ENCODE data around the gene ATP8A2. TPM values are rescaled to one million over a fixed set of nuclear protein-coding genes. Genes with fewer than 3 reads are reported as not detected.

The ATP8A2 gene
- polyA plus RNA-seq, 3 donors = 0.10 to 0.14 (median 0.11) TPM

DNA sequence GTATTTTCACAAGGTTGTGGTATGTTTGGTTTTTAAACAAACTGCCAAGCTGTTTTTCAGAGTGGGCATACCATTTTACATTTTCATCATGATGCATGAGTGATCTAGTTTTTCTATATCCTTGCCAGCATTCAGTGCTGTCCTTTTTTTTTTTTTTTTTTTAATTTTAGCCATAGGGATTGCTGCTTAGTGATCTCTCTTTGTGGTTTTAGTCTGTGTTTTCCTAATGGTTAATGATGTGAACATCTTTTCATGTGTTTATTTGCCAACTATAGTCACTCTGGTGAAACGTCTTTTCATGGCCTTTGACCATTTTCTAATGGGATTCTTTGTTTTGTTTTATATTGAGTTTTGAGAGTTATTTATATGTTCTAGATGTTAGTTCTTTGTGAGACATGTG is 620.3 kb downstream of the ATP8A2 start:
- WGBS, 3 donors = 54 to 61% (median 55%) methylated on average over 1 of the region's 1 CpG
- no peak overlapping the region for H3K27ac ChIP-seq (ENCODE audit: low read depth, low read length)

DNA sequence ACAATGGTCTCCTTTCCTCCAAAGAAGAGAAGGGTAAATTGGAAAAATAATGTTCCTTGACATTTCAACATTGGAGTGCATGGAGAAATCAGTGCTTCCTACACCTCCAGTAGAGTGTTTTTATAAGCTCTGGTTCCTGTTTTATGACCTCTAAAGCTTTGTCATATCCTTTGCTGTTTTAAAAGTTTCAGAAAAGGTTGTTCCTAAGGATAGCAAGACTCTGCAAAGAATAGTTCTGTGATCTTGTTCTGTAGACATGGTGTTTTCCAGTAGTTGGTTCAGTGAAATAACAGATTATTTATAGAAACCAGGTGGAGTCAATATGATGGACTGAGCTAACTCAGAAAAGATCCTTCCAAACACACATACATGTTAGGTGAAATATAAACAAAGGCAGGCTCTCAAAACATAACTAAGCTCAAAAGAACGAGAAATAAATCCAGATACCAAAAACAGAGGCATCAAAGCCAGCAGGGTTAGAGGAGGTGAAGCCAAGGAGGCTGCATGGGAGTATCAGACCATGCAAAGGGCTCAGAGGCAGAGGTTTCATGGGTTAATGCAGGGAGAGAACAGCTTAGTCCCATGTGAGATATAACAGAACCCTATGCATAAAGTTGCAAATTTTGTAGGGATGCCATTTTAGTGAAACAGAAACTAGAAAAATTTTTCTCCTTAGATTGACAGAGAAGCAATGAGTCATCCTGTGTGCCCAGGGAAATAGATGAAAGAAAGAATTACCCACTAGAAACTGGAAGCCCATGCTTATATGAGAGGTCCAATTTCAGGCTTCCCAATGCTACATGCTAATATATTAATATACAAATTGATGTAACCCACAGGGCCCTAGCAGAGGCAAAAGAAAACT is 635.7 kb downstream of the ATP8A2 start:
- WGBS, 3 donors = 38 to 54% (median 45%) methylated on average over 1 of the region's 1 CpG
- H3K27ac ChIP-seq (ENCODE audit: low read depth, low read length) = no peak overlapping the region

DNA sequence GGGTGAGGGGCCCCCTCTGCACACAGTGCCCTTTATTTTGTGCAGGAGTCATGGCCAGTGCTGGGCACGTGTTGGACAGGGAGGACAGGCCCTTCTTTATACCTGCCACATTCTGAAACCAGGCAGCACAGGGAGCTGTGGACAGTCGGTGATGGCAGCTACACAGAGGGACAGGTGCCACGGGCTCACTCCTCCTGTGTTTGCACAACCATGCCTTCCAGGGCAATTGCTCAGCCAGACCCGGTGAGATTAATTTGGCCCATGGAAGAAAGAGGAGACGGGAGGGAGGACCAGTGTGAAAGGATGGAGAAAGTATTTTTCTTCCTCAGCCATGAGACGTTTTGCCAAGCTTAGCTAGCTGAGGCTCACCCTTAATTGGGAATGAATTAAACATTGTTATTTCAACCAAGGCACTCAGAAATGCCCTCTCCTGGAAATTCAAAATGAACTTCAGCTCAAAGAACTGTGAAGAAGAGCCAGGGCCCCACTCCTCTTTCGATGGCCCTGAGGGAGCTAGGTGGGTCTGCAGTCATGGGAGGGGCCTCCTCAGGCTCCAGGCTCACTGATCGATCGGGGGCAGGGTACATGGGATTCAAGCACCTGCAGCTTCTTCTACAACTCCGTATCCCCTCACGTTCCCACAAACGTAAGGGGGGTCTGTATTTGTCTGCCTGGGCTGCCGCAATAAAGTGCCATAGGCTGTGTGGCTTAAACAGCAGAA is 638.9 kb downstream of the ATP8A2 start:
- no peak overlapping the region for H3K27ac ChIP-seq (ENCODE audit: low read depth, low read length)
- 38 to 86% (median 81%) methylated on average over 13 of the region's 13 CpGs for WGBS, 3 donors

- no peak overlapping the region for H3K27ac ChIP-seq (ENCODE audit: low read depth, low read length)
- WGBS, 3 donors = 65 to 91% (median 89%) methylated on average over 4 of the region's 4 CpGs
Measured at GRCh38 chr13:26011208-26011573, 639.4 kb downstream of the ATP8A2 start.

DNA sequence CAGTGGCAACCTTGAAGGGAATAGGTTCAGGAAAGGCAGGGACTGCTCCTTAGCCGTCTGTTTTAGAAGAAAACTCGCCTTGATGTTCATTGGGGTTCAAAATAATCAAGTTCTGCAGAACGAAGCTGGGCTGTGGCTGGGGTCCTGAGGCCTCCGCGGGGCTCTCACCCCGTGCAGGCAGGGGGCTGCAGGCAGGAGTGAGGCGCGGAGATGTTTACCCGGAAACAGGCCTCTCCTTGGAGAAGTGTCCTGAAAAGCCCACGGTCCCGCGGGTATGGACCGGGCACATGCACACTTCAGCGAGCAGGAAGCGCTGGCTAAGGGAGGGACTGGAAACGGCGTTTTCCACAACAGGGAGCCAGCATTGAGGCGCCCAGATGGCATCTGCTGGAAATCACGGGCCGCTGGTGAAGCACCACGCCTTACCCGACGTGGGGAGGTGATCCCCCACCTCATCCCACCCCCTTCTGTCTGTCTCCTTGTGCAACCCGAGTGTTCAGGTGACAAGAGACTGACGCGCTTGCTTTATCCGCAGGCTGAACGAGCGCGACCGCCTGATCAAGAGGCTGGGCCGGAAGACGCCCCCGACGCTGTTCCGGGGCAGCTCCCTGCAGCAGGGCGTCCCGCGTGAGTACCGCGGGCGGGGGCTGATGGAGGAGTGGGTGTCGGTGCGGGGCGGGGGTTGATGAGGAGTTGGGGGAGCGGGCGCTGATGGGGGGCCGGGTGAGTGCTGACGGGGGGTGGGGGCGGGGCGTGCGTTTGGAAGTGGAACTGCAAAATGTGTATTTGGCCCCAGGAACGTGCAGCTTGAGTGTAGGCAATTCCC is 640.4 kb downstream of the ATP8A2 start:
- H3K27ac ChIP-seq (ENCODE audit: low read depth, low read length) = no peak overlapping the region
- 18 to 44% (median 18%) methylated on average over 53 of the region's 53 CpGs for WGBS, 3 donors

DNA sequence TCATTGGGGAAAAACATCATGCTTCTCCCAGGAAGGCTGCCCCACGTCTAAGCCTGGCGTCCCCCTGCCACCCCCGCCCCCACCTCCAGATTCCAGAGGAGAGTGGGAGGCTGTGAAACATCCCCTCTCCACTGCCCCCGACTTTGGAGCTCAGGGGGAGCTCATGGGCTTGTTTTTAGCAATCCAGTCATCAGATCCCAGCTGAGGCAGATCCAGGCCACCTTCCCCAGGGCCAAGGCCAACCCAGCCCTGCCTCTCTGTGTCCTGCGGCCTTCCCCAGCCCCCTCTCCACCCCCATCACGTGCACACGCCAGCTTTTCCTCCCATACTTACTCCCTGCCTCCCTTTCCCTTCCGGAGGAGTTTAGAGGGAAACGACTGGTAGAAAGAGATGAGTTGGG is 641.2 kb downstream of the ATP8A2 start:
- H3K27ac ChIP-seq (ENCODE audit: low read depth, low read length) = no peak overlapping the region
- WGBS, 3 donors = 61 to 70% (median 67%) methylated on average over 9 of the region's 9 CpGs

DNA sequence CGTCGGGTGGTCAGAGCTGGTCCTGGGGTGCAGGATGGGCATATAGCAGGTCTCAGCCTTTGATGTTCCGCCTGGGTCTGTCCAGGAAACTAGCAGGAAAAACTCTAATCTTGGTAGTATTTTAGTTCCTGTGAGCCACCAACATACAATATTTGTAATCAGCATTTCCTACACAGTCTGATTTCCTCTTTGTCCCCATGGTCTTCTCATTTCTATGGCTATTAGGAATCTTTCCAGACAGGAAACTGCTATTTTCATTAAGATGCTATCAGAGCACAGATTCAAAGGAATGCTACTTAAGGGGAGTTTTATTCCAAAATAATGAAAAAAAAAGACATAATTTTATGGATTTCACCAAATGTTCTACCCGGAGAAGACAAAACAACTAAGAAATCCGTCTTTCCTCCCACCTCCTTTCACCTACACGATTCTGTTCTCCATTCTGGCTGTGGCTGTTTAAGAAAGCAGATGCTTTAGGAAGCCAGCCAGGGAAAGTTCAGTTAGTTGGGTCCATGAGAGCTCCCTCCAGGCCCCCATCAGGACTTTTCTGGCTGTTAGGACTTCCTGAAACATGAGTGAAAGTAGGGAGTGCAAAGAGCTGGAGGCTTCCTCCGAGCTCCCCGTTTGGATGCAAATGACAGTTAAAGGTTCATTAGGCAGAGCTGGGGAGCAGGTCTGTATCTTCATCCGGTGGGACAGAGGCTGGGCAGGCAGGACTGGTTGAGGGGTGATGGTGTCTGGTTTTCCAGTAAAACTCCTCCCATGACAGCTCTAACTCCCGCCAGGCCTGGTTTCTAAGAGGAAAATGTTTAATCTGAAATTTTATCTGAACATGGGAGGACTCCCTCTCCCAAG is 643.7 kb downstream of the ATP8A2 start:
- 60 to 72% (median 65%) methylated on average over 10 of the region's 10 CpGs for WGBS, 3 donors
- H3K27ac ChIP-seq (ENCODE audit: low read depth, low read length) = no peak overlapping the region

DNA sequence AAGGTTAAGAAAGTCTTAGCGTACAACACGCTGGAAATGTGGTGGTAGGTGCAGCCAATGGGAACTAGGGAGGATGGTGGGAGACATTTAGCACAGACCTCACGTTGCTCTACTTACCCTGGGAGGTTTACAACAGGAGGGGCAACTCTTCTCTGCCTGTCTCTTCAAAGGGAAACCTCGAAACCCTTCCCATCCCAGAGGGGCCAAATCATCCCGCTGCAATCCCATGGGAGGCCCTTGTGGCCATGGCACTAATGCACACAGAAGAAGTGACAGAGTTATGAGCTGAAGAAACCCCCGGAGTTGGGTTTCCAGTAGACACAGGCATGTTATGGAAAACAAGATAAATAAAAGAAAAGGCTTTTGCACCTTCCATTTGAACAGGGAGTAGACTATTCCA is 644.4 kb downstream of the ATP8A2 start:
- 83 to 93% (median 86%) methylated on average over 6 of the region's 6 CpGs for WGBS, 3 donors
- no peak overlapping the region for H3K27ac ChIP-seq (ENCODE audit: low read depth, low read length)

GRCh38 chr13:26017196-26017921 is 645.6 kb downstream of the ATP8A2 start:
- H3K27ac ChIP-seq (ENCODE audit: low read depth, low read length) = no peak overlapping the region
- 55 to 74% (median 60%) methylated on average over 9 of the region's 9 CpGs for WGBS, 3 donors

DNA sequence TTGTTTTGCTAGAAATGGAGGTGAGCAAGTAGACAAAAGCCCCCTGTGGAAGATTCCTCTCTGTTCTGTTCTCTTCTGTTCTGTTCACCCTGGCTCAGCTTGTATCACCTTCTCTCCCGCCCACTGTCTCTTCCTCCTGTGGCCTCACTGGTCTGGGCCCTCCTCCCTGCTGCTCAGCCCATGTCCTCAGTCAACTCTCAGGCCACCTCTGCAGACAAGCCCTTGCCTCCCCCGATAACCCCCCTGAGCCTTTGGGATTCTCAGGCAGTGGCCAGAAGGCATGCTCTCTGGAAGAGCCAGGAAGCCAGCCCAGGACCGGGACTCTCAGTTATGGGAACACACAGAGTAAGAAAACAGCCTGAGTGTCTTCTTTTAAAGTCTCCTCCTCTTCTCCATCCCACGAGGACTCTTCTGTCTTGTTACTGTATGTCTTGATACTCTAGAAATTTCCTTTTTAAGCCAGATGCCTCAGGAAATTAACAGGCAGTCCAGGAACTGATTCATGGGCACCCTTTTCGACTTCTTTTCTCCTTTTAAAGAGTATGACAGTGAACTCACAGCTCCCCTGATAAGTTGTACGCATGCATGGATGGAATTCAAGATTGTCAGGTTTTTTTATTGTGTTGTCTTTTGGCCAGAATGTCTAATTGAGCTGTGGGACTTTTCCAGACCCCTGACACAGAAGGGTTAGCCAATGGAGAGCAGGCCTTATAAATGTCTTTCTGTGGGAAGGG is 646.3 kb downstream of the ATP8A2 start:
- WGBS, 3 donors = 48 to 74% (median 59%) methylated on average over 6 of the region's 6 CpGs
- H3K27ac ChIP-seq (ENCODE audit: low read depth, low read length) = no peak overlapping the region

DNA sequence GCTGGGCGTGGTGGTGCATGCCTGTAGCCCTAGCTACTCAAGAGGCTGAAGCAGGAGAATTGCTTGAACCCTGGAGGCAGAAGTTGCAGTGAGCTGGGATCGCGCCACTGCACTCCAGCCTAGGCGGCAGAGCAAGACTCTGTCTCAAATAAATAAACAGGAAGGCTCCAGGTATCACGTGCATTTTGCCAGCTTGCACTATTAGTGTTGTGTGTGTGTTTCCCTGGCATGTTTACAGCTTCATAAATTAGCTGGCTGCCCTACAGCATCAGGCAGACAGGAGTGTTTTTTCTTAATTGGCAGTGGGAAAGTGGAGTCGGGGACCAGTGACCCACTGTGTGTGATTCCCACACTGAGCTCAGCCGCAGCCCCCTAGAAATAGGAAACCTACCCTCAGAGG is 647.5 kb downstream of the ATP8A2 start:
- WGBS, 3 donors = 78 to 85% (median 79%) methylated on average over 7 of the region's 7 CpGs
- H3K27ac ChIP-seq (ENCODE audit: low read depth, low read length) = no peak overlapping the region

DNA sequence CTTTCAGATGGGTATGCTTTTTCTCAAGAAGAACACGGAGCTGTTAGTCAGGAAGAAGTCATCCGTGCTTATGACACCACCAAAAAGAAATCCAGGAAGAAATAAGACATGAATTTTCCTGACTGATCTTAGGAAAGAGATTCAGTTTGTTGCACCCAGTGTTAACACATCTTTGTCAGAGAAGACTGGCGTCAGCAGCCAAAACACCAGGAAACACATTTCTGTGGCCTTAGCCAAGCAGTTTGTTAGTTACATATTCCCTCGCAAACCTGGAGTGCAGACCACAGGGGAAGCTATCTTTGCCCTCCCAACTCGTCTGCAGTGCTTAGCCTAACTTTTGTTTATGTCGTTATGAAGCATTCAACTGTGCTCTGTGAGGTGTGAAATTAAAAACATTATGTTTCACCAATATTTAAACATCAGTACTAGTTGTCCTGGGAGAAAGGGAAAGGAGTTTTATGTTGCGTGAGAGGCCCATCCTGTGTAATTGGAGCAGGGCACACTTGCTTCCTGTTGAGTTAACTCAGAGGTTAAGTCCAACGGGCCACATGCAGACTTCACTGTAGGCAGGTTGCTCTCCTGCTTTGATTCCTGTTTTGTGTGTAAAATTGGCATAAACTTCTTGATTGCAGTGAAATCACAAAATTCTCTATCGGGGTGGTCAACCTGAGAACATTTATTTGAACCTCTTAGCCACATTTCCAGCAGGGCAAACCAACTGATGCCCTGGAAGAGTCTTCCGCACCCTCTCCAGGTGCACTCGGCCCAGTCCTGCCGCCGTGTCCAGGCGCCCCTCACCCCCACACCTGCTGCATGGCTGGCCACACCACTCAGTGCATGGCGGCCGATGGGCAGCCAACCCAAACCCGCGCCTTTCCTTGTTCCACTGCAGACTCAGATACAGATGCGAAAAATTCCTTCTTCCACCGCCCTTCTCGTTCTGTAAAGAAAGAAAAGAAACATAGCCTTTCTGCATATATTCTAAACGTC is 648.4 kb downstream of the ATP8A2 start:
- 68 to 79% (median 68%) methylated on average over 22 of the region's 22 CpGs for WGBS, 3 donors
- H3K27ac ChIP-seq (ENCODE audit: low read depth, low read length) = no peak overlapping the region

GRCh38 chr13:26020891-26021290 is 649.1 kb downstream of the ATP8A2 start:
- H3K27ac ChIP-seq (ENCODE audit: low read depth, low read length) = no peak overlapping the region
- 82 to 89% (median 86%) methylated on average over 7 of the region's 7 CpGs for WGBS, 3 donors

- WGBS, 3 donors = 77 to 89% (median 82%) methylated on average over 2 of the region's 2 CpGs
- no peak overlapping the region for H3K27ac ChIP-seq (ENCODE audit: low read depth, low read length)
Measured at GRCh38 chr13:26021516-26021915, 649.7 kb downstream of the ATP8A2 start.

GRCh38 chr13:26021956-26022355 is 650.2 kb downstream of the ATP8A2 start:
- 85 to 89% (median 87%) methylated on average over 3 of the region's 3 CpGs for WGBS, 3 donors
- H3K27ac ChIP-seq (ENCODE audit: low read depth, low read length) = no peak overlapping the region
